Measurements from ENCODE around the gene PDZD2. TPM values are rescaled to one million over a fixed set of nuclear protein-coding genes. Genes with fewer than 3 reads are reported as not detected.

Gene PDZD2
- total RNA-seq, 1 donor from 2014 or later, result 1.1 TPM

GRCh38 chr5:31708089-31708488 lies 69.2 kb downstream of the PDZD2 start:
- Histone ChIP-seq H3K4me1 (no peaks in the 10 kb centered on the region), H3K9ac (no peak overlapping the region), H4K20me1 (ENCODE audit: low read depth) (no peaks in the 10 kb centered on the region), H3K4me3 (no peak overlapping the region), H3K4me2 (no peak overlapping the region), H3K9me3 (ENCODE audit: low read depth) (no peaks in the 10 kb centered on the region), H2AFZ (replicated peaks) (no peak overlapping the region), H3F3A (ENCODE audit: low read depth) (no peaks in the 10 kb centered on the region), H3K27me3 (no peaks in the 10 kb centered on the region), H3K79me2 (ENCODE audit: low read depth) (no peaks in the 10 kb centered on the region), H3K27ac (no peak overlapping the region), H3K36me3 (no peaks in the 10 kb centered on the region)
- H3K4me3 Mint-ChIP-seq, result no peak overlapping the region
- no peak overlapping the region for H3K27ac Mint-ChIP-seq
- DNase-seq (ENCODE audit: low spot score), result no peak
- peaks cover 12% of the 10 kb centered on the region for H3K4me1 Mint-ChIP-seq
- TF ChIP-seq EZH2phosphoT487 (IDR thresholded peaks at IDR 0.05) (no peak), CTCF (IDR thresholded peaks at IDR 0.05) (no peak), EZH2 (IDR thresholded peaks at IDR 0.05) (no peak)
- no peaks in the 10 kb centered on the region for H3K9me3 Mint-ChIP-seq
- H3K36me3 Mint-ChIP-seq, result no peaks in the 10 kb centered on the region
- peaks cover 3% of the 10 kb centered on the region for H3K27me3 Mint-ChIP-seq (ENCODE audit: insufficient read depth, low read depth)

- peaks cover 2% of the 10 kb centered on the region for H3K27me3 Mint-ChIP-seq (ENCODE audit: insufficient read depth, low read depth)
- H3K4me1 ChIP-seq, result no peaks in the 10 kb centered on the region
- no peak for TF ChIP-seq EZH2 (IDR thresholded peaks at IDR 0.05)
- TF ChIP-seq EZH2phosphoT487 (IDR thresholded peaks at IDR 0.05), result no peak
- TF ChIP-seq CTCF (IDR thresholded peaks at IDR 0.05), result no peak
- H3K9me3 ChIP-seq (ENCODE audit: low read depth), result no peaks in the 10 kb centered on the region
- H3K27ac ChIP-seq, result no peak overlapping the region
- H3K36me3 ChIP-seq, result no peaks in the 10 kb centered on the region
- H3F3A ChIP-seq (ENCODE audit: low read depth), result no peaks in the 10 kb centered on the region
- H4K20me1 ChIP-seq (ENCODE audit: low read depth), result no peaks in the 10 kb centered on the region
- H3K4me1 Mint-ChIP-seq, result peaks cover 12% of the 10 kb centered on the region
- H3K36me3 Mint-ChIP-seq, result no peaks in the 10 kb centered on the region
- H3K4me3 ChIP-seq, result no peak overlapping the region
- peak overlapping the region; percentile 27 for H3K9ac ChIP-seq
- no peaks in the 10 kb centered on the region for H3K79me2 ChIP-seq (ENCODE audit: low read depth)
- no peaks in the 10 kb centered on the region for H3K9me3 Mint-ChIP-seq
- no peak overlapping the region for H2AFZ ChIP-seq (replicated peaks)
- no peak overlapping the region for H3K4me2 ChIP-seq
- H3K4me3 Mint-ChIP-seq, result no peak overlapping the region
- DNase-seq (ENCODE audit: low spot score), result no peak
- H3K27ac Mint-ChIP-seq, result no peak overlapping the region
- no peaks in the 10 kb centered on the region for H3K27me3 ChIP-seq
Observed at GRCh38 chr5:31711363-31711762, 72.4 kb downstream of the PDZD2 start.

GRCh38 chr5:31711935-31712592 lies 73.1 kb downstream of the PDZD2 start:
- H3K9ac ChIP-seq, result no peak overlapping the region
- H3K4me1 ChIP-seq, result no peaks in the 10 kb centered on the region
- no peaks in the 10 kb centered on the region for H4K20me1 ChIP-seq (ENCODE audit: low read depth)
- no peak overlapping the region for H3K4me3 Mint-ChIP-seq
- no peak overlapping the region for H2AFZ ChIP-seq (replicated peaks)
- no peaks in the 10 kb centered on the region for H3K9me3 ChIP-seq (ENCODE audit: low read depth)
- H3K36me3 Mint-ChIP-seq, result no peaks in the 10 kb centered on the region
- no peaks in the 10 kb centered on the region for H3K79me2 ChIP-seq (ENCODE audit: low read depth)
- TF ChIP-seq EZH2phosphoT487 (IDR thresholded peaks at IDR 0.05), result no peak
- TF ChIP-seq EZH2 (IDR thresholded peaks at IDR 0.05), result no peak
- TF ChIP-seq CTCF (IDR thresholded peaks at IDR 0.05), result no peak
- no peak overlapping the region for H3K27ac Mint-ChIP-seq
- no peak overlapping the region for H3K27ac ChIP-seq
- H3K27me3 Mint-ChIP-seq (ENCODE audit: insufficient read depth, low read depth), result peaks cover 4% of the 10 kb centered on the region
- H3K4me1 Mint-ChIP-seq, result peaks cover 12% of the 10 kb centered on the region
- H3K9me3 Mint-ChIP-seq, result no peaks in the 10 kb centered on the region
- H3K36me3 ChIP-seq, result no peaks in the 10 kb centered on the region
- H3F3A ChIP-seq (ENCODE audit: low read depth), result no peaks in the 10 kb centered on the region
- DNase-seq (ENCODE audit: low spot score), result no peak
- H3K4me3 ChIP-seq, result no peak overlapping the region
- no peak overlapping the region for H3K4me2 ChIP-seq
- H3K27me3 ChIP-seq, result no peaks in the 10 kb centered on the region

All from neural progenitor cell (in vitro differentiated cells).